K562 (cell line): ENCODE results near the gene RUSC1. TPM values are rescaled to one million over a fixed set of nuclear protein-coding genes. Genes with fewer than 3 reads are reported as not detected.

Experiments used
- ARNT ChIP-seq, 2 experiments: fragments of 450-650 bp; IDR thresholded peaks; 2 replicates each; pipeline ENCODE4 v1.6.1; 2016; ENCODE audit warnings: mild to moderate bottlenecking in 1 of 2
- CBFA2T3 ChIP-seq: fragments of 450-650 bp; IDR thresholded peaks from 2 replicates; pipeline ENCODE4 v1.6.1; 2017
- CEBPG ChIP-seq, 3 experiments: fragments of 200-800 bp in 1 of 3; sonication (Bioruptor generic) in 1 of 3; sonication (generic) in 1 of 3; formaldehyde crosslinking in 1 of 3; IDR thresholded peaks in 2 of 3; conservative IDR thresholded peaks in 1 of 3; 2 replicates each; pipeline versions ENCODE4 v1.6.1 to v1.8.0; 2016 to 2022; ENCODE audit warnings: missing compliant biosample characterization in 2 of 3, missing genetic modification characterization in 2 of 3, mild to moderate bottlenecking in 1 of 3, missing genetic modification reagents in 1 of 3
- EGR1 ChIP-seq: fragments of 450-650 bp; conservative IDR thresholded peaks from 2 replicates; pipeline ENCODE4 v1.6.1; 2017; ENCODE audit warnings: mild to moderate bottlenecking
- EHMT2 ChIP-seq: fragments of 450-650 bp; IDR thresholded peaks from 2 replicates; pipeline ENCODE4 v1.6.1; 2018; ENCODE audit warnings: antibody characterized with exemption
- EWSR1 ChIP-seq: fragments of 450-650 bp; IDR thresholded peaks from 2 replicates; pipeline ENCODE4 v1.6.1; 2018; ENCODE audit warnings: borderline replicate concordance, mild to moderate bottlenecking, low read depth, moderate library complexity; ENCODE audit not compliant: partially characterized antibody
- FOS ChIP-seq: IDR thresholded peaks from 3 replicates; pipeline ENCODE4 v1.6.1; 2011; ENCODE audit not compliant: insufficient read length; ENCODE audit errors: extremely low read depth
- HDAC3 ChIP-seq: fragments of 450-650 bp; IDR thresholded peaks from 2 replicates; pipeline ENCODE4 v1.6.1; 2018; ENCODE audit warnings: borderline replicate concordance, mild to moderate bottlenecking, moderate library complexity; ENCODE audit not compliant: partially characterized antibody
- HMGN3 ChIP-seq: IDR thresholded peaks from 2 replicates; pipeline ENCODE4 v1.6.1; 2011; ENCODE audit warnings: borderline replicate concordance, low read depth, mild to moderate bottlenecking, mixed read lengths, low read length; ENCODE audit not compliant: insufficient read length; ENCODE audit errors: extremely low read depth
- LEF1 ChIP-seq: fragments of 450-650 bp; IDR thresholded peaks from 2 replicates; pipeline ENCODE4 v1.6.1; 2016; ENCODE audit warnings: mild to moderate bottlenecking
- MCM2 ChIP-seq: fragments of 450-650 bp; IDR thresholded peaks from 2 replicates; pipeline ENCODE4 v1.6.1; 2017; ENCODE audit warnings: low read depth, mild to moderate bottlenecking
- MYBL2 ChIP-seq, 2 experiments: fragments of 450-650 bp in 1 of 2; sonication (generic) in 1 of 2; formaldehyde crosslinking in 1 of 2; IDR thresholded peaks; 2 replicates each; pipeline versions ENCODE4 v1.6.1 to v1.8.1; 2017 to 2022; ENCODE audit warnings: borderline replicate concordance in 1 of 2, inconsistent platforms in 1 of 2, low read depth in 1 of 2, mild to moderate bottlenecking in 1 of 2, missing genetic modification reagents in 1 of 2, moderate library complexity in 1 of 2
- NCOA1 ChIP-seq: fragments of 450-650 bp; IDR thresholded peaks from 2 replicates; pipeline ENCODE4 v1.6.1; 2016; ENCODE audit warnings: low read depth
- PHF8 ChIP-seq: fragments of 200-600 bp; sonication (generic); IDR thresholded peaks from 2 replicates; pipeline ENCODE4 v1.6.1; 2012; ENCODE audit warnings: mixed run types, mild to moderate bottlenecking, inconsistent platforms, low read length, moderate library complexity, borderline replicate concordance
- RAD21 ChIP-seq, 2 experiments: fragments of 250-450 bp in 1 of 2; fragments of 450-650 bp in 1 of 2; sonication (Bioruptor Pico) in 1 of 2; formaldehyde crosslinking in 1 of 2; IDR thresholded peaks in 1 of 2; conservative IDR thresholded peaks in 1 of 2; 2 replicates each; pipeline versions ENCODE4 v1.4.0 to v1.8.0; 2020 to 2022; ENCODE audit warnings: mild to moderate bottlenecking in 2 of 2, moderate library complexity in 1 of 2
- RB1 ChIP-seq: fragments of 450-650 bp; IDR thresholded peaks from 2 replicates; pipeline ENCODE4 v1.6.1; 2017; ENCODE audit warnings: low read depth, mild to moderate bottlenecking
- SIN3A ChIP-seq, 2 experiments: fragments of 150-350 bp in 1 of 2; IDR thresholded peaks; 2 replicates each; pipeline ENCODE4 v1.6.1; 2011 to 2016; ENCODE audit warnings: borderline replicate concordance in 2 of 2, low read depth in 2 of 2, low read length in 2 of 2, mild to moderate bottlenecking in 2 of 2, moderate library complexity in 2 of 2; ENCODE audit not compliant: control insufficient read depth in 1 of 2
- TAF7 ChIP-seq: fragments of 450-650 bp; IDR thresholded peaks from 2 replicates; pipeline ENCODE4 v1.6.1; 2016; ENCODE audit warnings: missing genetic modification characterization, missing compliant biosample characterization
- TBP ChIP-seq: optimal IDR thresholded peaks from 2 replicates; pipeline ENCODE3; 2011; ENCODE audit warnings: low read depth, low read length, improper control_type of control experiment
- TCFL5 ChIP-seq: fragments of 250-450 bp; sonication (Bioruptor Pico); conservative IDR thresholded peaks from 2 replicates; pipeline ENCODE4 v1.6.1; 2021; ENCODE audit warnings: mild to moderate bottlenecking, moderate library complexity, matching md5 sums
- ZNF217 ChIP-seq: sonication (generic); formaldehyde crosslinking; IDR thresholded peaks from 2 replicates; pipeline ENCODE4 v1.8.0; 2022; ENCODE audit warnings: mild to moderate bottlenecking, missing genetic modification reagents
- ZNF24 ChIP-seq: fragments of 450-650 bp; IDR thresholded peaks from 2 replicates; pipeline ENCODE4 v1.6.1; 2016
- ZNF77 ChIP-seq: fragments of 250-450 bp; sonication (Bioruptor Pico); IDR thresholded peaks from 2 replicates; pipeline ENCODE4 v1.5.0; 2020
- polyA plus RNA-seq, 8 experiments: library from polyadenylated mRNA; depleted of rRNA in 4 of 8; stranded (reverse) in 5 of 8; unstranded in 3 of 8; fragments of >200 nt; fragmentation: Nextera tagmentation in 2 of 8; fragmentation: Illumina TruSeq in 1 of 8; extraction: Ambion mirVana in 2 of 8; extraction: Trizol in 1 of 8; gene quantifications; 2 replicates each; pipeline versions ENCODE4 v1.2.1 to v1.2.3, GENCODE V29; 2011 to 2014; ENCODE audit warnings: inconsistent platforms in 1 of 8, missing spikeins in 1 of 8
- total RNA-seq, 7 experiments: library from RNA; depleted of rRNA in 6 of 7; stranded (reverse); fragments of >200 nt in 6 of 7; fragmentation: Illumina TruSeq in 2 of 7; extraction: Trizol in 2 of 7; gene quantifications; 2 replicates each; pipeline versions ENCODE4 v1.2.1 to v1.2.3, GENCODE V29; 2011 to 2021; ENCODE audit warnings: low replicate concordance in 1 of 7
- TF ChIP-seq, protein P1 (sequence below): fragments of 450-650 bp; IDR thresholded peaks from 2 replicates; pipeline ENCODE4 v1.6.1; 2016; ENCODE audit warnings: low read depth, mild to moderate bottlenecking, moderate library complexity
- TF ChIP-seq, protein P2 (sequence below), 2 experiments: fragments of 450-650 bp in 1 of 2; IDR thresholded peaks; 2 replicates each; pipeline ENCODE4 v1.6.1; 2011 to 2017; ENCODE audit warnings: low read depth in 2 of 2, antibody characterized with exemption in 1 of 2, borderline replicate concordance in 1 of 2, low read length in 1 of 2, mild to moderate bottlenecking in 1 of 2, mixed read lengths in 1 of 2; ENCODE audit not compliant: control insufficient read depth in 1 of 2
- TF ChIP-seq, protein P3 (sequence below): fragments of 250-450 bp; sonication (Bioruptor Pico); IDR thresholded peaks from 2 replicates; pipeline ENCODE4 v1.6.1; 2021; ENCODE audit warnings: mild to moderate bottlenecking

Gene RUSC1
- total and polyA plus RNA-seq, 9 of the 15 experiments (the other 6 are each of a cell fraction or from before 2014, with no cell fraction given), result 5.7 to 68.3 (median 33.6) TPM

DNA sequence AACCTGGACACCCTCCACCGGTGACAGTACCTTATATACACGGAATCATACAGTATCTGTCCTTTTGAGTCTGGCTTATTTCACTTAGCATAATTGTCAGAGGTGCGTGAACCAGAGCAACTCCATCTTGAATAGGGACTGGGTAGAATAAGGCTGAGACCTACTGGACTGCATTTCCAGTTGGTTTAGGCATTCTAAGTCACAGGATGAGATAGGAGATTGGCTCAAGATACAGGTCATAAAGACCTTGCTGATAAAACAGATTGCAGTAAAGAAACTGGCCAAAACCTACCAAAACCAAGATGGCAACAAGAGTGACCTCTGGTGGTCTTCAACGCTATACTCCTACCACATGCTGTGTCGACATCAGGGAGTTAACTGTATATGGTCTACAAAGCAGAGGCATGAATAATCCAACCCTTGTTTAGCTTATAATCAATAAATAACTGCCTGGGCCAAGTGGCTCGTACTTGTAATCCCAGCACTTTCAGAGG lies 13.4 kb upstream of the RUSC1 start (continued):
- TF ChIP-seq HMGN3 (no peak), HDAC3 (no peak), NCOA1 (no peak), CEBPG (CRISPR knock-in tag; IDR thresholded peaks at IDR 0.05) (peak; percentile 13; the same call in 1 of the 2 replicates), CEBPG (tag; conservative IDR thresholded peaks at IDR 0.05 in 1 of 2, IDR thresholded peaks at IDR 0.05 in 1 of 2) (peak in 1 of 2 experiments; percentile 23; a peak in 1 of 4 replicates), RAD21 (CRISPR knock-in tag; conservative IDR thresholded peaks at IDR 0.05 in 1 of 2, IDR thresholded peaks at IDR 0.05 in 1 of 2) (peak; percentile 74 to 86), LEF1 (no peak), PHF8 (no peak), FOS (no peak), TBP (no peak), RB1 (no peak), EHMT2 (no peak), MCM2 (no peak), CBFA2T3 (no peak), TCFL5 (peak; percentile 94), MYBL2 (IDR thresholded peaks at IDR 0.05; ENCODE audit: low read depth) (no peak), MYBL2 (CRISPR knock-in tag; IDR thresholded peaks at IDR 0.05; ENCODE audit: borderline replicate concordance) (no peak), ARNT (IDR thresholded peaks at IDR 0.05) (no peak), EGR1 (no peak), ZNF77 (CRISPR knock-in tag) (no peak), ZNF24 (no peak), ZNF217 (CRISPR knock-in tag) (no peak), SIN3A (IDR thresholded peaks at IDR 0.05; ENCODE audit: borderline replicate concordance in 2 of 2, control insufficient read depth in 1 of 2, low read depth in 2 of 2, low read length in 2 of 2) (no peak), TAF7 (tag) (peak; percentile 91), EWSR1 (no peak)
- TF ChIP-seq, protein P1, sequence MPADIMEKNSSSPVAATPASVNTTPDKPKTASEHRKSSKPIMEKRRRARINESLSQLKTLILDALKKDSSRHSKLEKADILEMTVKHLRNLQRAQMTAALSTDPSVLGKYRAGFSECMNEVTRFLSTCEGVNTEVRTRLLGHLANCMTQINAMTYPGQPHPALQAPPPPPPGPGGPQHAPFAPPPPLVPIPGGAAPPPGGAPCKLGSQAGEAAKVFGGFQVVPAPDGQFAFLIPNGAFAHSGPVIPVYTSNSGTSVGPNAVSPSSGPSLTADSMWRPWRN, result no peak
- TF ChIP-seq, protein P2, sequence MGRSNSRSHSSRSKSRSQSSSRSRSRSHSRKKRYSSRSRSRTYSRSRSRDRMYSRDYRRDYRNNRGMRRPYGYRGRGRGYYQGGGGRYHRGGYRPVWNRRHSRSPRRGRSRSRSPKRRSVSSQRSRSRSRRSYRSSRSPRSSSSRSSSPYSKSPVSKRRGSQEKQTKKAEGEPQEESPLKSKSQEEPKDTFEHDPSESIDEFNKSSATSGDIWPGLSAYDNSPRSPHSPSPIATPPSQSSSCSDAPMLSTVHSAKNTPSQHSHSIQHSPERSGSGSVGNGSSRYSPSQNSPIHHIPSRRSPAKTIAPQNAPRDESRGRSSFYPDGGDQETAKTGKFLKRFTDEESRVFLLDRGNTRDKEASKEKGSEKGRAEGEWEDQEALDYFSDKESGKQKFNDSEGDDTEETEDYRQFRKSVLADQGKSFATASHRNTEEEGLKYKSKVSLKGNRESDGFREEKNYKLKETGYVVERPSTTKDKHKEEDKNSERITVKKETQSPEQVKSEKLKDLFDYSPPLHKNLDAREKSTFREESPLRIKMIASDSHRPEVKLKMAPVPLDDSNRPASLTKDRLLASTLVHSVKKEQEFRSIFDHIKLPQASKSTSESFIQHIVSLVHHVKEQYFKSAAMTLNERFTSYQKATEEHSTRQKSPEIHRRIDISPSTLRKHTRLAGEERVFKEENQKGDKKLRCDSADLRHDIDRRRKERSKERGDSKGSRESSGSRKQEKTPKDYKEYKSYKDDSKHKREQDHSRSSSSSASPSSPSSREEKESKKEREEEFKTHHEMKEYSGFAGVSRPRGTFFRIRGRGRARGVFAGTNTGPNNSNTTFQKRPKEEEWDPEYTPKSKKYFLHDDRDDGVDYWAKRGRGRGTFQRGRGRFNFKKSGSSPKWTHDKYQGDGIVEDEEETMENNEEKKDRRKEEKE (IDR thresholded peaks at IDR 0.05; ENCODE audit: borderline replicate concordance in 1 of 2, control insufficient read depth in 1 of 2, low read depth in 2 of 2, low read length in 1 of 2), result no peak
- TF ChIP-seq, protein P3, sequence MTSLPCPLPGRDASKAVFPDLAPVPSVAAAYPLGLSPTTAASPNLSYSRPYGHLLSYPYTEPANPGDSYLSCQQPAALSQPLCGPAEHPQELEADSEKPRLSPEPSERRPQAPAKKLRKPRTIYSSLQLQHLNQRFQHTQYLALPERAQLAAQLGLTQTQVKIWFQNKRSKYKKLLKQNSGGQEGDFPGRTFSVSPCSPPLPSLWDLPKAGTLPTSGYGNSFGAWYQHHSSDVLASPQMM (CRISPR knock-in tag), result no peak
